ENCODE data around the gene SPAG17.
A peak's percentile ranks its signal among the peaks of the same experiment; 100 is the strongest.

The SPAG17 gene

DNA sequence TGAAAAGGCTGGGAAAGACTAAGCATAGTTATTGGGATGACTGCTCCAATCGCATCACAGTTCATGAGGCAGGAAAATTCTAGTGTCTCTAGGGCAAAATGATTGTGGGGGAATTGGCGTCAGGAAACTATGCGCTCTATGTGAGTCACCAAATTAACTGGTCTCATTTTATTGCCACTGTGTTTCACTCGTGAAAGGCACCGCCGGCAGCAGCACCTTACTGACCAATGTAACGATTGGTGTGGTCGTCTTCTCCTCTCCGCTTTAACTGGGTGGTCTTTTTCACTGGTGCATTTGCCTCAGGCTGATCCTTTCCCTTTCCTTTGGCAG lies 83.5 kb downstream of the SPAG17 start:
- H3K4me3 ChIP-seq (ENCODE audit: low read depth, low read length), result no peak overlapping the region
- TF ChIP-seq, protein P1, sequence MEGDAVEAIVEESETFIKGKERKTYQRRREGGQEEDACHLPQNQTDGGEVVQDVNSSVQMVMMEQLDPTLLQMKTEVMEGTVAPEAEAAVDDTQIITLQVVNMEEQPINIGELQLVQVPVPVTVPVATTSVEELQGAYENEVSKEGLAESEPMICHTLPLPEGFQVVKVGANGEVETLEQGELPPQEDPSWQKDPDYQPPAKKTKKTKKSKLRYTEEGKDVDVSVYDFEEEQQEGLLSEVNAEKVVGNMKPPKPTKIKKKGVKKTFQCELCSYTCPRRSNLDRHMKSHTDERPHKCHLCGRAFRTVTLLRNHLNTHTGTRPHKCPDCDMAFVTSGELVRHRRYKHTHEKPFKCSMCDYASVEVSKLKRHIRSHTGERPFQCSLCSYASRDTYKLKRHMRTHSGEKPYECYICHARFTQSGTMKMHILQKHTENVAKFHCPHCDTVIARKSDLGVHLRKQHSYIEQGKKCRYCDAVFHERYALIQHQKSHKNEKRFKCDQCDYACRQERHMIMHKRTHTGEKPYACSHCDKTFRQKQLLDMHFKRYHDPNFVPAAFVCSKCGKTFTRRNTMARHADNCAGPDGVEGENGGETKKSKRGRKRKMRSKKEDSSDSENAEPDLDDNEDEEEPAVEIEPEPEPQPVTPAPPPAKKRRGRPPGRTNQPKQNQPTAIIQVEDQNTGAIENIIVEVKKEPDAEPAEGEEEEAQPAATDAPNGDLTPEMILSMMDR (IDR thresholded peaks at IDR 0.05; ENCODE audit: low read depth, low read length, missing control alignments), result no peak
- no peak for DNase-seq (ENCODE audit: low read depth)
- in situ Hi-C loops (cut with HindIII; ENCODE audit: low sequenced_read_pairs), result no loop called here

DNA sequence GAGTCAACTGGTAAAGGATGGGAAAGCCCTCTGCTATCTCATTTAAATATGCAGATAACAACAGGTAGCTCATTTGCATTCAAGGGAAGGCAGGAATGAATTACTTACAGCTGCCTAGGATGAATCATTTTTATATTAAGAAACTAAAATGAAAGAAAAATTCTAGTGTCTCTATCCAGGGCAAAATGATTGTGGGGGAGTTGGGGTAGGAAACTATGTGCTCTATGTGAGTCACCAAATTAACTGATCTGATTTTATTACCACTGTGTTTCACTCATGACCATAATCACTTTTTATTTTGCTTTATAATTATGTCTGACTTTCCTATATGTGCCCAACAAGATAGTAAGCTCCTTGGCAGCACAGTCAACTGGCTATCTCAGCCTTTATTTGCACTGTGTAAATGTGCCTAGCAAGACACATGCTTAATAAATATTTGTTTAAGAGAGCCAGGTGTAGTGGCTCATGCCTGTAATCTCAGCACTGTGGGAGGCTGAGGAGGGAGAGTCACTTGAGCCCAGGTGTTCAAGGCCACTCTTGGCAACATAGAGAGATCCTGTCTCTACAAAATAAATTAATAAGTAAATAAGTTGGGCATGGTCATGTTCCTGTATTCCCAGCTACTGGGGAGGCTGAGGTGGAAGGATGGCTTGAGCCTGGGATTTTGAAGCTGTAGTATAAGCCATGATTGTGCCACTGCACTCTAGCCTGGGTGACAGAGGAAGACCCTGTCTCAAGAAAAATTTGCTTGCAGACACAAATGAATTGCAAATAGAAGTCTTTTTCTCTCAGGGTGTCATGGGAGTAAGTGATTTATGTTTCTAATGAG lies 84.1 kb downstream of the SPAG17 start:
- in situ Hi-C loops (cut with HindIII; ENCODE audit: low sequenced_read_pairs), result no loop called here
- DNase-seq (ENCODE audit: low read depth), result no peak
- TF ChIP-seq, protein P1 (IDR thresholded peaks at IDR 0.05; ENCODE audit: low read depth, low read length, missing control alignments), result no peak
- no peak overlapping the region for H3K4me3 ChIP-seq (ENCODE audit: low read depth, low read length)

DNA sequence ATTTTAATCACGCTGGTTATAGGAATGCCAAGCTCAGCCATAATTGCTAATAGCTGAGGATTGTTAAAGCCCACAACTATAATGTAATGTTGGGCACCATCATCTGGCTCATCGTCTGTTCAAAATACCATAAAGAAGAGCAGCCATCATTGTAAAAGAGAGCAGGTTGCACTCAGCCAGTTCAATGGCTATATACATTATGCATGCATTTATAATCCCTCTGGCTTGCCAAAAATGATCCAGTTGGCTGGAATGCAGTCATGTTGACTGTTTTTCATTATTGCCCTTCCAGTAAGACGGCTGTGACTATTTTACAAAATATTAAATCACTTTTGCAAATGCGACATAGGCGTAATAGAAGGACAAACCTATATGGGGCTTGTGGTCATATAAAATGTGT lies 85.3 kb downstream of the SPAG17 start:
- no peak for DNase-seq (ENCODE audit: low read depth)
- in situ Hi-C loops (cut with HindIII; ENCODE audit: low sequenced_read_pairs), result no loop called here
- TF ChIP-seq, protein P1 (IDR thresholded peaks at IDR 0.05; ENCODE audit: low read depth, low read length, missing control alignments), result no peak
- no peak overlapping the region for H3K4me3 ChIP-seq (ENCODE audit: low read depth, low read length)

DNA sequence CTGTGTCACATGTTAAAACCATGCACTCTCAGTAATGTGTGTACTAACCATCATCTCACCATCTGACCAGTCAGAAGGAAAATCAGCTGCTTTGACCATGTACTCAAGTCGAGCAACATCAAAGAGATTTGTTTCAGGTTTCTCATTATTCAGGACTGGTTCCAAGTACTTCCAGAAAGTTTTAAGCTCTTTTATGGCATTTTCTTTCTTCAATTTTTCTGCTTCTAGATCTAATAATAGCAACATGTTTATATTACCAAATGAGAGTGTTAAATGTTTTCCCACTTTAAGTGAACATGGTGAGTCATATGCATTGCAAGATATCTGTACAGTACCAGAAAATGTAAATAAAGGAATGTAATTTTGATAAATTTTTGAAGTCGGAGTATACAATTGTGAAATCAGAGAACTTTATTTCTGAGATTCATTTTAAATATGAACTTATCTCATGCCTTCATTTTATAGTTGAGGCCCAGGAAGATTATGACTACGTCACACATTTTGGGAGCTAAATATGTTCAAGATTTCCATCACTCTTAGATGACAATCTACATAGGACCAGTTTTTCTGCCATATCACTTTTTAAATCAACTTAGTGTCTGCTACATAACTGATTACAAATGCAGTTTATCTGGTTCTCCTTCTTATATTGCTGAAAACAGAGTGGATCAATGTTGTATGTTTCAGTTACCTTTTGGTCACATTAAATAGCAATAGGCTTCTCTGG lies 87.2 kb downstream of the SPAG17 start:
- DNase-seq (ENCODE audit: low read depth), result peak; percentile 15
- TF ChIP-seq, protein P1 (IDR thresholded peaks at IDR 0.05; ENCODE audit: low read depth, low read length, missing control alignments), result no peak

DNA sequence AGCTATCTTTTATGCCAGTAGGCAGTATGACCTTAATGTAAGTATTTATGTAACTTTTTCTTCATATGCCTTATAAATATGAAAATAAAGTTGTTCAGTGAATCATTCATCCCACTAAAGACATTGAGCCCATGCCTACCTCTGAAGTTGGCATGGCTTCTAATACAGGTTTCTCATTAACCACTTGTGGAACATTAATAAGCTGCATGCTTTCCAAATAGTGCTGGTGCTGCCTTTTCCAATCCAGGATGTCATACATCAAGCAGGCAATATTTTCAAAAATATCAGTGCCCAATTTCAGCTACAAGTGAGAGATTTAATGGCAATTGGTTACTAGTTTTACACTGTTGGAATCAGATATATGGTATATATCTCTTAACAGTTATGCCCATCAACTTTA lies 92.0 kb downstream of the SPAG17 start:
- no peak overlapping the region for H3K4me3 ChIP-seq (ENCODE audit: low read depth, low read length)
- in situ Hi-C loops (cut with HindIII; ENCODE audit: low sequenced_read_pairs), result no loop called here
- no peak for DNase-seq (ENCODE audit: low read depth)
- TF ChIP-seq, protein P1 (IDR thresholded peaks at IDR 0.05; ENCODE audit: low read depth, low read length, missing control alignments), result no peak

More for the DNA sequence above, 87.2 kb downstream of the SPAG17 start:
- in situ Hi-C loops (cut with HindIII; ENCODE audit: low sequenced_read_pairs), result no loop called here
- no peak overlapping the region for H3K4me3 ChIP-seq (ENCODE audit: low read depth, low read length)

DNA sequence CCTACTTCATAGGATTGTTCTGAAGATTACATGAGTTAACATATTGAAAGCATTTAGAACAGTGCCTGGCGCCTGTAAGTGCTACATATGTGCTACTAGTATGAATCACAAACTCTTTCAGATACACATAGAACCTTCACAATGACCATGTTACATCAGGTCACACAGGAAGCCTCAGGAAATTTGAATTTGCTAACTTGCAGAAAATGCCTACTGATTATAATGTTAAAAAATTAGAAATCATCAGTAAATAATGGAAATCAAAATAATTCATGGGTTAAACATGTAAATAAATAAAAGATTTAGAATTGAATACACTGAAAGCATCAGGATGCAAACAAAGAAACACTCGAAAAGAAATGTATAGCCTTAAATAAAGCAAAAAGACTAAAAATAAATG lies 94.9 kb downstream of the SPAG17 start:
- H3K4me3 ChIP-seq (ENCODE audit: low read depth, low read length), result no peak overlapping the region
- TF ChIP-seq, protein P1 (IDR thresholded peaks at IDR 0.05; ENCODE audit: low read depth, low read length, missing control alignments), result no peak
- no peak for DNase-seq (ENCODE audit: low read depth)
- in situ Hi-C loops (cut with HindIII; ENCODE audit: low sequenced_read_pairs), result no loop called here
